Measurements from ENCODE around the gene TBCCD1.
"Not testable (repeated sequence)": the region's sequence is repeated elsewhere in the genome, so short reads cannot be mapped to it uniquely, and the experiment has no call there.

The TBCCD1 gene

GRCh38 chr3:186551387-186551786, 15.8 kb downstream of the TBCCD1 start:
- no peak for DNase-seq

- no peak for DNase-seq
Observed at GRCh38 chr3:186549497-186549896, 17.6 kb downstream of the TBCCD1 start.

DNA sequence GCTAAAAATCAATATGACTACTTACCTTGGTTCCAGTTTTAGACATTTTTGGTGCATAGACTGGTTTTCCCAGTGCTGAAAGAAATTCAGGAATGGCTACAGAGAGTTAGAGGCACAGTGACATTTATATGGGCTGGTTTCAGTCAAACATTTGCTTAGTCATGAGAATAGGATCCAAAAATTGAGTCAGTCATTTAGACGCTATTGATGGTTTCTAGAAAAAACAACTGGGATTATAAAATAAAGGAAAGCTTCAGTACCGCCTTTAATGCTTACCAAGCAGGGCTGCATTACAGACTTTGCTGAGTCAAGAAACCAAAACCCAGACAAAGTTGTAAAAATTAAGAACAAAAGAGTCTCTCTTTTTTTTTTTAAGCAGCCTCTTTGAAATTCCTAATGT, 22.9 kb downstream of the TBCCD1 start, which contains the start of gene CRYGS:
CRYGS (minus strand) TSS at position 100 of the 400 bp plus-strand sequence; CDS start at position 46, 54 bp downstream.
- DNase-seq, result no peak

GRCh38 chr3:186540835-186541226, 26.3 kb downstream of the TBCCD1 start:
- DNase-seq, result no peak

DNA sequence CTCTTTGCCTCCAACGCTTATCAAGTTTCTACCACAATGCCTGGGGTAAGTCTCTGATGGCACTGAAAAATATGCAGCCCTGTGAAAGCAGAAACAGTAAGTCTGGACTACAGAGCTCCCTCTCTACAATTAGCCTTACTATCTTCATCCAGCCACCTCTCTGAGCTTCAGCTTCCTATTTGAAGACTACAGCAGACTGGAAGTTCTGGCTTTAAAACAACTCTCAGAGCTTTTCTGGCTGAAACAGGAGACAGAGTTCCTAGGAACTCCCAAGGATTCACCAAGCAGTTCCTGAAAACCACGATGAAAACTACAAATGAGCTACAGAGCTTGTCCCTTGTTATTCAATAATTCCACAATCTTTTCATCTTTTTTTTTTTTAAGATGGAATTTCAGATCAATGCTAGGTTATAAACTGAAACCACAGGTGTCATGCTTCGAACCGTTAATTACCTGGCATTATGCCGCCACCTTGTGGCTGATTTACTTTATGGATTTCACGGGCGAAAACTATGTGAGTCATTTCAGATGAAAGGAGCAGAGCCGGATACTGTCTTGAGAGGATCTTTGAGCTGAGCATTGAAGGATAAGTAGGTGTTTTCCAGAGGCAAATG, 26.8 kb downstream of the TBCCD1 start:
- peak; percentile 42 for DNase-seq

GRCh38 chr3:186538779-186539178, 28.4 kb downstream of the TBCCD1 start:
- DNase-seq, result no peak

DNA sequence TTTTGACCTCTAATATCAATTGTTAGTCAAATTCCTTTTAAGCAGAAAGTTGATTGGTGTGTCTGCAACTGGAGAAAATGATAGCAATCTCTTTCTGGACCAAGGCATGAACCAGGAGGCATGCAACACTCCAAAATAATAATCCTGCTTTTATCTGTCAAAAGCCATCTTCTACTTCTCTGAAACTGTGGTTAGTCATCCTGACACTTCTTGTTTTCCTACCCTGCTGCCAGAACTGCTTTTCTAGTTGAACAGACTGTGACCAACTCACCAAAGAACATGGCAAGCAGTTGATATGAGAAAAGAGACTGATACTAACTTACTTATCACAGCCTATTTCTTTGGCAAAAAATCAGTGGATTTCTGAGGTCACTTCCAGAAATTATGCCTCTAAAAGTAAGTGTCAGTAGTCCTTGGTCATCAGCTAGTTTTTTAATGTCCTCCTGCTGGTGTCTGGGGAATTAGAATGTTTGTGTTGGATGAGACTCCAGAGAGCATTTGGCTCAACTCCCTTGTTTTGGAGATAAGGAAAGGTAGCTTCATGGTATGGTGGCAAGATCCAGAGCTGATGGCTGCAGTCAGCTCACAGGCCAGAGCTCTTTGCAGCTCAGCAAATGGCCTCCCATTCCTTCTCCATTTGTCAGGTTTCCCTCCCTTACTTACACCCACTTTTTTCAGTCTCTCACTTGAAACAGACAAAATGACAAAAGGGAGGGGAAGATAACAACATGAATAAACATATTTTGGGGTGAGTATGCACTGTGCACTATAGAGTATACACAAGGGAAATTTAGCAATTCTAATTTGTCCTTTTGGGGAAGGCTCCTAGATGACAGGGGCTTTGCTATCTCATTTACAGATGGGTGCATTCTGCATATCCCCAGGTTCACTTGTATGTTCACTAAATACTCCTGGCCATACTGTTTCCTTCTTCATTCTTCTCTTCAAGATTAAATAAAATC, 30.0 kb downstream of the TBCCD1 start:
- DNase-seq, result no peak

DNA sequence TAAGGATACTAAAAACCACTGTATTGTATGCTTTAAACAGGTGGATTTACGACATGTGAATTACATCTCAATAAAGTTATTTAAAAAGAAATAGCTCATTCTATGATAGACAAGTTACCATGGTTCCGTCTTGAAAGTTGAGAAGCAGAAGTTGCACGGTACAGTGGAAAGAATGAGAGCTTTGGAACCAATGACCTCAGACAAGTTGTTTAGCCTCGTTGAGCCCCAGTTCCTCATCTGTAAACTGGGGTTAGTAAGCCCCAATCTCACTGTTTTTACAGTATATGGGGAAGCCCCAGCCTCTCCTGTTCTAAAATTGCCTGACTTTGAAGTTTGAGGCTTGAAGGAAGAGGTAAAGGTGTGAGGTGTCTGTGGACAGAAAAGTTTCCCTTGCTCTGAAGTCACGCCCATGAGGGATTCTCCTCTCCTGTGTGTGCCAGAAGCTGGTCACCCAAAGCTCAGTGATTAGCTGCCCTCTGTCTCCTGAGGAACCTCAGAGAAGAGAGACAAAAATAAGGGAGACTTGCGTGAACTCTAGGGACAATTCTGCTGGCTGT, 32.9 kb downstream of the TBCCD1 start:
- no peak for DNase-seq

GRCh38 chr3:186532598-186533072, 34.5 kb downstream of the TBCCD1 start:
- no peak for DNase-seq

GRCh38 chr3:186531694-186532093, 35.4 kb downstream of the TBCCD1 start:
- not testable (repeated sequence) for DNase-seq

- DNase-seq, result no peak
Observed at GRCh38 chr3:186530415-186530814, 36.7 kb downstream of the TBCCD1 start.

- DNase-seq, result no peak
Observed at GRCh38 chr3:186529201-186529999, 37.7 kb downstream of the TBCCD1 start.

GRCh38 chr3:186526256-186526606, 40.9 kb downstream of the TBCCD1 start:
- no peak for DNase-seq

- no peak for DNase-seq
Observed at GRCh38 chr3:186525369-186526255, 41.5 kb downstream of the TBCCD1 start.

- DNase-seq, result no peak
Observed at GRCh38 chr3:186524616-186525015, 42.5 kb downstream of the TBCCD1 start.

DNA sequence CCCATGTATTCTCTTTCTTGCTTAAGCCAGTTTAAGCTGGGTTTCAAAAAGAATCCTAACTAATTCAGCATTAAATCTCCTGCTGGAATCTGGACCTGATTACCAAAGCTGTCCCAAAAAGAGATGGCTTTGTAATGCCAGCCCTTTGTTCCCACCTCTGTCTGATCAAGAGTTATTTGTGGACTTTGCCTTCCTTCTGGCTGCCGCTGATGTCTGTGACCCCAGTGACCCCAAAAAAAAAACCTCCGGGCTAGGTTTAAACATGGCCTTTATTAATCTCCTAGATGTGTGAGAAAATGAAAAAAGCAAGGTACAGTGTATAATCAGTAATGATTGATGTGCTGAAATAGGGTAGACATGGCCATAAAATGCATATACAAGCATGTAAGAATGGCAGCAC, 43.7 kb downstream of the TBCCD1 start:
- no peak for DNase-seq

GRCh38 chr3:186523022-186523421, 44.1 kb downstream of the TBCCD1 start:
- no peak for DNase-seq

GRCh38 chr3:186520957-186521842, 45.9 kb downstream of the TBCCD1 start:
- no peak for DNase-seq

DNA sequence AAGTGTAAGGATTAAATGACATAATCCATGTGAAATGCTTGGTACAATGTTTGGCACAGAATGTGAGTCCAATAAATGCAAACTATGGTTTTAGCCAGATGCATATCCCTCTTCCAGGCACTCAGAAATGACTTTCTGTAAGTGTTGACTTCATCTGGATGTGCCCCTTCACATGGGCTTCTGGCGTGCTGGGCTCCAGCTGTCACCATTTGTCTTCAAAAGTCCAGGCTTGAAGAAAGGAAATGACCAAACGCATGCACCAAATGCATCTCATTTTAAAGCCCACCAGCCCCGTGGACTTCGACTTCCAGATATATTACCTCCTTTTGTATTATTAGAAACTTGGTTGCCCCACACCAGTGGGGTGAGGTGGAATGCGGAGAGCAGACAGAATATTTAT, 46.7 kb downstream of the TBCCD1 start:
- no peak for DNase-seq

DNA sequence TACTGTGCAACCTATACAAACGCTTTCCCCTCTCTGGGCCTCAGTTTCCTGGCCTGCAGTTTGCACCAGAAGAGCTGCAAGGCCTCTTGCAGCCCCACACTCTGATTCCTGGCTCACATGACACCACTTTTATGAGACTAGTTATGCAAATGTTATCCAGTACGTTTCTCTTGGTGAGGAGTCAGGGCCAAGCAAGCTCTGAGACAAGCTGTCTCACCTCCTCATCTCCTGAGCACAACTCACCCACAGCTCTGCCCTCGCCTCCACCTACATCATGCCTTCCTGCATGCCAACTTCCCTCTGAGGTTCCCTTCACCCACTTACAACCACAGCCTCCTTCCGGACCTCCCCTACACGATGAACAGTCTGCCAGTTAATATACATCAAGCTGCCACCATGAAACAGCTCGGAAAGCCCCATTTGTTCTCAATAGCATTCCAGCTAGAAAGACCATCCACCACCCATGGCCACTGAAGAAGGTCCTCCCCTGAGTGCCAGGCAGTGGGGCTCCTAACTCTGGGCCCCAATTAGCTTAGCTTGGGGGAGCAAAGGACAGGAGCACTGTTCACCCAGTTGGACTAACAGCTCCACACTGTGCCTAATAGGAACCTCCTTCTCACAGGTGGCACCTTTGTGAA, 48.0 kb downstream of the TBCCD1 start:
- no peak for DNase-seq
